Right lobe of liver (tissue), 4 donors: ENCODE results near the gene LRP5.

Source experiments
- CTCF ChIP-seq, 4 donors: fragments of 200-600 bp in 3 of 4; fragments of 450-650 bp in 1 of 4; IDR thresholded peaks; one replicate each; pipeline versions ENCODE4 v1.5.1 to v1.8.0; 2016 to 2022; ENCODE audit warnings: antibody characterized with exemption in 4 of 4, mild to moderate bottlenecking in 2 of 4
- POLR2A ChIP-seq: fragments of 450-650 bp; IDR thresholded peaks from one replicate; pipeline ENCODE4 v1.6.1; 2017; ENCODE audit warnings: antibody characterized with exemption, mild to moderate bottlenecking
- donor health status: DM: no; HTN: no; CAD: no.
- donor health status: DM: no; HTN: no; CAD: no.
- donor health status: DM: no; HTN: yes; CAD: no.

- no peak for TF ChIP-seq POLR2A
- no peak for TF ChIP-seq CTCF (IDR thresholded peaks at IDR 0.05)
Observed at GRCh38 chr11:68263444-68264035, 48.9 kb upstream of the LRP5 start.
